NCI-H69 (cell line): ENCODE data around the gene COL26A1.
A peak's percentile ranks its signal among the peaks of the same experiment; 100 is the strongest.
"Not testable (repeated sequence)": the region's sequence is repeated elsewhere in the genome, so short reads cannot be mapped to it uniquely, and the experiment has no call there.

ENCODE experiments used
- DNase-seq: peaks from one replicate; lab custom pipeline; 2025; lab: John Stamatoyannopoulos, UW

COL26A1 gene

GRCh38 chr7:101496017-101496416 lies 133.3 kb downstream of the COL26A1 start:
- no peak for DNase-seq

GRCh38 chr7:101501351-101501750 lies 138.7 kb downstream of the COL26A1 start:
- no peak for DNase-seq

GRCh38 chr7:101502466-101503098 lies 139.9 kb downstream of the COL26A1 start:
- no peak for DNase-seq

GRCh38 chr7:101505510-101505909 lies 142.8 kb downstream of the COL26A1 start:
- DNase-seq = not testable (repeated sequence)

- no peak for DNase-seq
Measured at GRCh38 chr7:101506531-101506930, 143.9 kb downstream of the COL26A1 start.

GRCh38 chr7:101507327-101507726 lies 144.7 kb downstream of the COL26A1 start:
- no peak for DNase-seq

GRCh38 chr7:101507791-101508252 lies 145.1 kb downstream of the COL26A1 start:
- DNase-seq = peak; percentile 87

GRCh38 chr7:101510297-101510696 lies 147.6 kb downstream of the COL26A1 start:
- DNase-seq = no peak

- no peak for DNase-seq
Measured at GRCh38 chr7:101511965-101512364, 149.3 kb downstream of the COL26A1 start.

- no peak for DNase-seq
Measured at GRCh38 chr7:101516851-101517250, 154.2 kb downstream of the COL26A1 start.

GRCh38 chr7:101517304-101517703 lies 154.6 kb downstream of the COL26A1 start:
- no peak for DNase-seq

GRCh38 chr7:101518336-101518735 lies 155.7 kb downstream of the COL26A1 start:
- no peak for DNase-seq

- DNase-seq = peak; percentile 13
Measured at GRCh38 chr7:101519324-101520023, 156.8 kb downstream of the COL26A1 start.

GRCh38 chr7:101521430-101521925 lies 158.8 kb downstream of the COL26A1 start:
- DNase-seq = no peak

- DNase-seq = no peak
Measured at GRCh38 chr7:101522021-101522420, 159.3 kb downstream of the COL26A1 start.

- no peak for DNase-seq
Measured at GRCh38 chr7:101527844-101528667, 165.4 kb downstream of the COL26A1 start.

GRCh38 chr7:101529560-101529959 lies 166.9 kb downstream of the COL26A1 start:
- no peak for DNase-seq

- peak; percentile 85 for DNase-seq
Measured at GRCh38 chr7:101531726-101532357, 169.2 kb downstream of the COL26A1 start.

- no peak for DNase-seq
Measured at GRCh38 chr7:101532400-101533102, 169.9 kb downstream of the COL26A1 start.

GRCh38 chr7:101533103-101533465 lies 170.4 kb downstream of the COL26A1 start:
- no peak for DNase-seq

GRCh38 chr7:101534015-101534803 lies 171.5 kb downstream of the COL26A1 start:
- no peak for DNase-seq
